GM21723 (cell line): ENCODE measurements around the gene SUN2.

Experiments used
- ATAC-seq: cut with Tn5 transposase; IDR thresholded peaks from one replicate; pipeline ENCODE4 v1.9.1; 2021; ENCODE audit warnings: mild to moderate bottlenecking, moderate library complexity; ENCODE audit not compliant: unreplicated experiment

Gene SUN2

GRCh38 chr22:38754751-38755154 lies 1.0 kb downstream of the SUN2 start:
- no peak for ATAC-seq

- ATAC-seq, result no peak
These were observed 1.6 kb downstream of the SUN2 start for GRCh38 chr22:38753948-38754750.

GRCh38 chr22:38751422-38752346 lies 4.1 kb downstream of the SUN2 start:
- no peak for ATAC-seq

- no peak for ATAC-seq
These were observed 4.8 kb downstream of the SUN2 start for GRCh38 chr22:38751066-38751421.

GRCh38 chr22:38750638-38751037 lies 5.2 kb downstream of the SUN2 start:
- ATAC-seq, result no peak

GRCh38 chr22:38750104-38750503 lies 5.7 kb downstream of the SUN2 start:
- ATAC-seq, result no peak

DNA sequence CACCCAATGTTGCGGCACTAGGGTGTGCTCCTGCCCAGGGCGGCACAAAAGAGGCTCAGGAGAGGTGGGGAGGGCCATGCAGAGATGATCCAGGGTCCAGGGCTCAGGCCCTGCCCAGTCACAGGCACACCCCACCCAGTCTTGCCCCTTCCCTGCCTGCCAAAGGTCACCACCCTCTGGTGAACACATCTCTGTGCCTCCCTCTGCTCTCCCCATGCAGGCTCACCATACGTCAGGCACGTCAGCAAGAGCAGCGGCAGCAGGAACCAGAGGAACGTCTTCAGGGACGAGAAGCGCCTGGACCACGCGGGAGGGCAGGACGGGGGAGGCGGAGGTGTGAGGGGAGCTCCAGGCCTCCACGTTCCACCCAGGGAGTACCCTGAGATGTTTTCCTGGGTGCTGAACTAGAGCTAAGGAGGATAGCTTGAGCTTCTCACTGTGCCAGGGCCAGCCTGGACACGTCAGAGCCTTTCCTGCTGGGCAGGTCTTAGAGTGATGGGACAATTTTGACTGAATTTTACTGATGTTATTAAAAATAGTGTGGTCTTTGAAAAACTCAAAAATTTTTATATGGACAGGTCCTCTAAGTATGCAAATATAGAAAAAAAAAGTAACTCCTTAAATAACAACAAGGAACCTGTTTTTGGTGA lies 7.2 kb downstream of the SUN2 start:
- ATAC-seq, result no peak

DNA sequence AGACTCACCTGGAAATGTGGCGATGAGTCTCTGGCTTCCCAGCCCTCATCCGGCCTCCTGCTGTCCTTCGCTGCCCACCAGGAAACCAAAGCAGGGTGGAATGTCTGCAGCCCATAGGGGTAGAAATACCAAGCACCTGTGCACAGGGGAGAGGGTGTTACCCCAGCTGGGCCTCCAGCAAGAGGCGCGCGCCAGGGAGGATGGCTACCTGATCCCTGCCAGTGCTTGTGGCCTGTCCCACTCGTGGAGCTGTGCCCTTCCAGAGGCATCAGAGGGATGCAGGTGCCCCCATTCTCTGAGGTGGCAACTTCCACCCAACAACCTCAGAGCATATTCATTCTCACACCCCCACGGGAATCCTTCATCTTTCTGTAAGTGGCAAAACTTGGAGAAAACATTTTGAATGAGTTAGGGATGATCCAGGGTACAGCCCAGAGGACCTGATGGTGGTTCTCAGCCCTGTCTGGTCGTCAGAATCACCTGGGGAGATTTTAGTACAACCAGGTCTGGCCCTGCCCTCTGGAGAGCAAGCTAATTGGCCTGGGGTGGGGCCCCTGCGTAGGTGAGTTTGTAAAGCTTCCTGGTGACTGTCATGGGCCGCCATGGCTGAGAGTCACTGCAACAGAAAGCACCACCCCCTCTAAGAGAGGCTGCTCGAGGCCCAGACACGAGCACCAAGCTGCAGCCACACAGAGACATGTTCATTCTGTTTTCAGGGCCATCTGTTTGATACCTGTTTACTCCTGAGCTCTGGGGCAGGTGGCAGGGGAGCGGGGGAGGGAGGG lies 9.9 kb downstream of the SUN2 start:
- no peak for ATAC-seq

DNA sequence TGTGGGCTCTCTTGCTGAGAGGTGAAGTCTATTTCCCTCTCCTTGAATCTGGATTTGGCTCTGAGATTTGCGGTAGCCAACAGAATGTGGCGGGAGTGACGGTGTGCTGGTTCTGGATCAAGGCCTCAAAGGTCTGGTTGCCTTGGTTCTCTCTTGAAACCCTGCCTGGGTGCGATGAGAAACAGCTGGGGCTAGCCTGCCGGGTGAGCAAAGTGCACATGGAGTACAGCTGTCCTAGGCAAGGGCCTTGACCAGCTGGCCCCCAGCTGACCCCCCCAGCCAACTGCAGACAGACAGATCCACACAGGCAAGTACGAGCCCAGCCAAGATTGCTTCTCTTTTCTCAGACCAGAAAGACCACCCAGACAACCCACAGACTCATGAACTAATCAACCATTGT lies 10.8 kb downstream of the SUN2 start:
- no peak for ATAC-seq

DNA sequence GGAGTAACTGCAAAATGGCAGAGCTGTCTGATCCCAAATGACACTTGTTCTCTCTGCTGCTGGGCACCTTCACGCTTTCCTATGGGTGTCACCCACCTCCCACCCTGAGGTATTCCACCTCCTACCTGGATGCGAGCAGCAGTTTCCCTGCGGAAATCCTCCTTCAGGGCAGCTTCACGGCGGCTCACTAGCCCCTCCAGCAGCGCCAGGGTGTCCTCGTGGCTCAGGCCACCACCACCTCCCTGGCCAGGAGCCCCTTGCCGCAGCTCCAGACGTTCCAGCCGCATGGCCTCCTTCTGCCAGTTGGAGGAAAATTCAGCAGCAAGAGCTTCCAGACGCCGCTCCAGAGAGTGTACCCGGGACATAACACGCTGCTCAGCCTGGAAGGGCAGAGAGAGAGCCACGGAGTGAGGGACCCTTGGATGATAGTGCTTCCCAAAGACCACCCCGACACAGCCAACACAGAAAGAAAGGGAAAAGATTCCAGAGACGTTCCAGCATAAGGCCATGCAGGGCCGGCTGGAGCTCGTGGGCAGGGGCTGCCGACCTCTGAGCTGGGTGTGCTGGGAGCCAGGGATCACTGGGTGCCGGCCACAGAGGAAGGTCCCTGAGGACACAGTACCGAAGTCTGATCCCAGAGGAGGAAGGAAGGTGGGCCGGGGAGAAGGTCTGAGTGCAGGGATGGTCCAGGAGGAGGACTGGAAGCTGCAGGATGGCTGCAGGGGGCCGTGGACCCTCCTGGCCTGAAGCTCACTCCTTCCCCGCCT lies 13.4 kb downstream of the SUN2 start:
- no peak for ATAC-seq

GRCh38 chr22:38741576-38741975 lies 14.2 kb downstream of the SUN2 start:
- no peak for ATAC-seq

GRCh38 chr22:38741166-38741565 lies 14.6 kb downstream of the SUN2 start:
- ATAC-seq, result no peak

DNA sequence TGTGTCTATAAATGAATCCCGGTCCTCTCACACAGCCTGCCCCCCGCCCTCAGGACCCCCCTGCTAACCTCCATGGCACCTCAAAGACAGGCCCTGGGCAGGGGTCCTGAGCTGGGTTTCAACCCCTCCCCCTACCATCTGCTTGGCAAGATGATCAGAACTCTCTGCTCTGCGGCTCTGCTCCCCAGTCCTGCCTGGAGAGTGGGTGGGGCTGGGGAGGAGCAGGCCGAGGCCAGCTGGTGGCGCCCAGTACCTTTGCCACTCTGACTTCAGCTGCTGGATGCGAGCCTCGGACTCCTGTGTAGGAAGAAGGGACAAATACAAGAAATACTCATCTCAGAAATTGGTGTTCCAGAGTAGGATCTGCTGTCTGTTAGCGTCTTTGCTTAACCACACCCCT lies 15.0 kb downstream of the SUN2 start:
- ATAC-seq, result no peak

DNA sequence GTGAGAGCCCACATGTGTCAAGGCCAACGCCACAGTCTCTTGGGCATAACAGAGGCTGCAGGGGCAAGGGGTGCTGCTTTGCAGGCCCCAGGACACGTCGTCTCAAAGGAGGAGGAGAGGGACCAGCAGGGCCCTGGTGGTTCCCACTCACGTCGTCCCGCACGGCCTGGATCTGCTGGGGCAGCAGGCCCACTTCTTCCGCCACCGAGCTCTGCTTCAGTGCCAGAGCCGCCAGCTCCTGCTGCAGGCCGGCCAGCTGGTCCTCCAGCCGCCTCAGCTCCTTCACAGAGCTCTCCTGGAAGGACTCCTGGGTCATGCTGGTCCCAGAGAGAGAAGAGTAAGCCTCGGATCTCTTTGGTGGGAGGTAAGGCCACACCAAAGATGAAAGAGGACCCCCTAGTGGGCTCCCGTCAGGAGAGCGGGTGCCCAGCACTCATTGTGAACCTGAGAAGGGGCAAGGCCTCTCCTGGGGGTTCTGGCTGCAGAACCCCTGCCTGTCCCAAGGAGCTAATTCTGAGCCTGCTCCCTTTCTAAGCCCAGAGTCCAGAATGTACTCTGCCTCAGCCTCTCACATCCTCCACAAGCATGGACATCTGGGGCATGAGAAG lies 15.6 kb downstream of the SUN2 start:
- ATAC-seq, result no peak

DNA sequence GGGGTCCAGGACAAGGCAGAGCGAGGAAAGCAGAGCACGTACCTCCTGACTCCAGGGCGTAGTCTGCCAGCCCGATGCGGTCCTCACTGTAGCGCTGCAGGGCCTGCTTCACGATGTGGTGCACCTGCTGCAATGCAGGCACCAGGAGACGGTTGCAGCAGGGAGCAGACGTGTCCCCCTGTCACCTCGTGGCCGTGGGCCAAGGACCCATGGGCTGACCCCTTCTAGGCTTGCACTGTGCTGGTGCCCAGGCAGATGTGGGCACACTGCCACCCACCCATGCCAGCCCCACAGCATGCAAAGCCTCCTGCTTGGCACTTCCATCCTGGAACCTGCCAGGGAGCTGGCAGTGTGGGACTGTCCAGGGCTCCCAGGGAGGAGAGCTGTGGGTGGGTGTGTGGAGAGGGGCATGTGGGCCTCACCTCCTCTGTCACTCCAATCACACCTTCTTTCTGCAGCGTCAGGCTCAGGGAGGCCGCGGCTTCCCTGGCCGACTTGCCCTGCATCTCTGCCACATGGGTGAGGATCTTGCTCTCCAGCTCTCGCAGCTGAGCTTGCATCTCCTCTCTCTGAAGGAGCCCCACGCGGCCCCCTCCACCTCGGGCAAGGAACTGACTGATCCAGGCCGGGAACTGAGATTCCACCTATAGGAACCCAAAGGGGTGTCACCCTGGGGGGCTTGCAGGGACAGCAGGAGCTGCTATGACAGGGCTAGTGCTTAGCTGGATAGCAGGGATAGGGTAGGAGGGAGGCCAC lies 16.3 kb downstream of the SUN2 start:
- ATAC-seq, result no peak

DNA sequence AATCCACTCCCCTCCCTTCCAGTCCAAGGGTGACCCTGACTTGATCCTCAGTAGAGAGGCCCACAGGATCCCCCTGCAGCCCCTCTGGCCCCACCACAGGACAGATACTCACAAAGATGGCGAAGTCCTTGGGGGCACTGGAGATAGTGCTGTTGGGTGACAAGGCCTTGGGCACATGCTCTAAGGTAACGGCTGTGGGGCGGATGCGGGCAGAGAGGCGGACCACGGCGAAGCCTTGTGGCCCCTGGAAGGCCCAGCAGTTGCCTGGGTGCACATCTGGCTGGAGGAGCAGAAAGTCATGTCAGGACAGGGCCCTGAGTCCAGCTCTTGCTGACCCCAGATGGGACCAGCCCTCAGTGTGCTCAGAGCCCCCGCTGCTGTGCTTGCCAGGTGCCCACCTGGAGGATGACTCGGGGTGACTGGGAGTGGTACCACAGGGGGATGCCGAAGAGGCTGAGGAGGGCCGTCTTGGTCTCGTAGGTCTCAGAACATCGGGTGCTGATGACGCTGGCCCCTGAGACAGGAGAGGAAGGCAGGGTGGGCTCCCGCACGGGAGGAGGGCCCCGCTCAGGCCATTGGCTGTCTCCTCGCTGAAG lies 17.2 kb downstream of the SUN2 start:
- ATAC-seq, result no peak

DNA sequence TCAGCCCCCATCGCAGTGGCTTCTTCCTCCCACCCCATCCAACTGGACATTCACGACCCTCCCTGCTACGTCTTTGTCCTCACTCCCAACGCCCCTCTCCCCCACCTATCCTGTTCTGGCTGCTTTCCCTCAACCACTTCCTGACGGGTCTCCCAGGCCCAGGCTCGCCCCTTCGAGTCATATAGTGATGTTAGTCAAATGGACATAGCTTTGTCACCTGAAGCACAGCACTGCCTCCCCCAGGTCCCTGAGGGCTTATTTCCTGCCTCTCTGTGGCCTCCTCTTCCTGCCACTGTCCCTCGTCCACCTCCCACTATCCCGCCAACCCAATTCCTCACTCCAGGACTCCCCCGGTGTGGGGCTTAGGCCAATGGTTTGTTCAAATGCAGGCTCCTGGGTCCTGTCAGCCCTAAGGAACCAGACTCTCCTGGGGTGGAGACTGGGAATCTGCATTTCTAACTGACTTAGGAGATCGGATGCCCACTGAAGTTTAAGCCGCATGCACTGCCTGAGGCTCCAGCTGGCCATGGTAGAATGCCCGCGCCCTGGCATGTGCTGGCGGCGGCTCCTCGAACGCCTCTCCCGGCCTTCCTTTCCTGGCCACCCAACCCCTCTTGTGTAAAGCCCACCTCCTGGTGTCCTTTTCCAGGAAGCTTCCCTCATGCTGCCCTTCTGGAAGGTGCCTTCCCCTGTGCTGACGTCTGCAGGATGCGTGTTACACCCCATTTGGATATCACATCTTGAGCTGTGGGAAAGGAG lies 18.3 kb downstream of the SUN2 start:
- ATAC-seq, result no peak

DNA sequence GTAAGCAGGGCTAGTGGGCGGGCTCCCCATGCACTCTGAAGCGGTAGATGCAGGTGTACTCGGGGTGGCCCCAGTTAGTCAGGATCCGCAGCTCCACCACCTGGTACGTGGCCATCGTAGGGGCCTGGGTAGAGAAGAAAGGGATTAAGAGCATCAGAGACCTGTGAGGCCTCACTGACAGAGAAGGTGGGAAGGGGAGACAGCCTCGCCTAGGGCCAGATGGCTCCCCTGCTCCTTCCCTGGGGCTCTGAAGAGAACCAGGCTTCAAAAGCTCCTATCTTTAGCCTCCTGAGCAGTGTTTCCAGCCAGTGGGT lies 19.6 kb downstream of the SUN2 start:
- ATAC-seq, result no peak
